Choroid plexus epithelial cell (primary cell): Measurements from ENCODE around the gene MAF.

Source experiments
- DNase-seq: peaks from one replicate; pipeline ENCODE4 v3.0.0-alpha.2; 2010; ENCODE audit warnings: low read depth
- H3K4me3 ChIP-seq: 2 replicates; pipeline ENCODE4 v1.5.1; 2011; ENCODE audit warnings: low read depth, mild to moderate bottlenecking, control low read depth, low read length, moderate library complexity
- CTCF ChIP-seq: conservative IDR thresholded peaks from 2 replicates; pipeline ENCODE4 v1.5.1; 2011; ENCODE audit warnings: low read depth, mild to moderate bottlenecking, control low read depth, inconsistent platforms, low read length, moderate library complexity

Gene MAF

GRCh38 chr16:79593754-79594153 is 6.8 kb downstream of the MAF start:
- no peak for DNase-seq
- no peak for TF ChIP-seq CTCF
- H3K4me3 ChIP-seq: no peak overlapping the region

GRCh38 chr16:79593074-79593531 is 7.4 kb downstream of the MAF start:
- peak; percentile 6 for DNase-seq
- no peak overlapping the region for H3K4me3 ChIP-seq
- TF ChIP-seq CTCF: no peak

GRCh38 chr16:79592186-79592585 is 8.4 kb downstream of the MAF start:
- no peak overlapping the region for H3K4me3 ChIP-seq
- DNase-seq: no peak

GRCh38 chr16:79589601-79590102 is 10.9 kb downstream of the MAF start:
- no peak overlapping the region for H3K4me3 ChIP-seq
- TF ChIP-seq CTCF: no peak
- DNase-seq: no peak

More at GRCh38 chr16:79592186-79592585, 8.4 kb downstream of the MAF start:
- no peak for TF ChIP-seq CTCF

- no peak overlapping the region for H3K4me3 ChIP-seq
- no peak for DNase-seq
- TF ChIP-seq CTCF: no peak
These were observed 12.6 kb downstream of the MAF start for GRCh38 chr16:79587897-79588296.

DNA sequence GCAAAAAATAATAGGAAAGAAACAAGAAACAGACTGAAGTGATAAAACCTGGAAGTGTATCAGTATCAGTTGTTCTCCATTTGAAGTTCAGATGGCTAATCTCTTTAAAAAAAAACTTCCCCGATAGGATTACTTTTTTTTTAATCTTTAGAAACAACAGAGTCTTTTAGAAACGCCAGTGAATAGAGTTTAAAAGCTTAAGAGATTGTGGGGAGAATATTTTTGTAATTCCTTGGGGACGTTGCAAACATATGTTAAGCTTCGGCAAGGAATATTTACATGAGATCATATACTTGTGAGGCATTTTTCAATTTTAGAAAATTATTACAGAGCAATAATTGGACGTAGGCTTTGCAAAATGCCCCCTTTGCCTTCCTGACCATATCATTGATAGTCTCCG is 13.2 kb downstream of the MAF start:
- H3K4me3 ChIP-seq: no peak overlapping the region
- DNase-seq: no peak
- TF ChIP-seq CTCF: no peak

- H3K4me3 ChIP-seq: no peak overlapping the region
- no peak for DNase-seq
- TF ChIP-seq CTCF: no peak
These were observed 17.7 kb downstream of the MAF start for GRCh38 chr16:79582789-79583188.
